GM18520 (cell line): ENCODE measurements around the gene DOP1A.

Experiments
- ATAC-seq: cut with Tn5 transposase; IDR thresholded peaks from one replicate; pipeline ENCODE4 v1.9.1; 2021; ENCODE audit not compliant: unreplicated experiment

Gene DOP1A

DNA sequence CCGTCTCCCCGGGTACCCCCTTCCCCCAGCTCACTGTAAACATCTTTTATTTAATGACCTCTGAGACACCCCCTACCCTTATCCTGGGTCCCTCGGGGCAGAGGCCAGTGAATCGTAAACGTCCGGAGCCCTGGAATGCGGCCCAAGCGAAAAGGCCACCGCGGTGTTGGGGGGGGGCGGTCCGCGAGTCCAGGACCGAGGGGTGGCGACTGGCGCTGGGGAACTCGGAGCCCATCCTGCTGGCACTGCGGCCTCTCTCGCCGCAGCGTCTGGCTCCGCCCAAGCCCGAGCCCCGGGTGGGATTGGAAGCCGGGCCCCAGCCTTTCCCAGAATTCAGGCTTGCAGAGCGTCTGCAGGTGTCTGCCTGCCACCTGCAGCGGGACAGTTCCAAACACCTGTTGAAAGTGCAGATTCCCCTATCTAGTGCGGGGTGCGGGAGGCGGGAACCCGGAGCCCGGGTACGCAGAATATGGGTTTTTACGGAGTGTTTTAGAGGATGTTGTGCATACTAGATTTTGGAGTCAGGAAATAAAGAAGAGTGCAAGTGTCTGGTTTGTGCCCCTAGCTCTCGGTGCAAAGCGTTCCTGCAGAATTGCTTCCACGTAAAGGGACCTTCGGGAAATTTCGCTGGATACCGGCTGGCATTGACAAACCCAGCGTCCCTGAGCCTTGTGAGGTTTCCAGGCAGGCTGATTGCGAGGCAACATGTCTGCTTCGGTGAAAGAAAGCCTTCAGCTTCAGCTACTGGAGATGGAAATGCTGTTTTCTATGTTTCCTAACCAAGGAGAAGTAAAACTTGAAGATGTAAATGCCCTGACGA, 126.5 kb downstream of the DOP1A start:
- no peak for ATAC-seq

DNA sequence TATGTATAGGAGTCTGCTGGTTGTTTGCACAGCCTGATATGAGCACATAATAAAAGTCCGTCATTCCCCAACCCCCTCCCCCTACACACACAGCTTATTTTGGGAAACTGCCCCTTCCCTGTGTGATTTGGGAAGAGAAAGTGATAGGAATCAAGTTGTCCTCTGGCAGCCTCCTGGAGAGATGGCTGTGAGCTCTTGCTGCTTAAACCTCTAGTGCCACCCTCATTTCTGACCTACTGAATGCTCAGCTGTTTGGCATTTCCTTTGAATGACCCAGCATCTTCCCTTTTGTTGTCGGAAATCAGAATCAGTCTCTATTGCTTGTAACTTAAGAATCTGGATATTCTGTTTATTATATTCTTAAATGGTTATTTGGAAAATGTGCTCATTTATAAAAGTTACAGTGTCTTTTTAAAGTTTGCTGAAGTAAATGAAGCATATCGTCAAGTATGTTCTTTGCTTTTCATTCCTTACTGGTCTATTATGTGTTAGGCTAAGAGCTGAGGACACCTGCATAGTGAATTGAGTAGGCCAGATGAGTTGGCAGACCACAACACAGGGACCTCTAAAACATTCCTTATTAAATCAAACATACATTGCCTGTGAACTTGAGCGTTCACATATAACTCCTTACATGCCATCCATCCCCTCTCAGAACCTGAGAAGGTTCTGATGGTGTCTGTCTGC, 131.2 kb downstream of the DOP1A start:
- ATAC-seq = no peak

DNA sequence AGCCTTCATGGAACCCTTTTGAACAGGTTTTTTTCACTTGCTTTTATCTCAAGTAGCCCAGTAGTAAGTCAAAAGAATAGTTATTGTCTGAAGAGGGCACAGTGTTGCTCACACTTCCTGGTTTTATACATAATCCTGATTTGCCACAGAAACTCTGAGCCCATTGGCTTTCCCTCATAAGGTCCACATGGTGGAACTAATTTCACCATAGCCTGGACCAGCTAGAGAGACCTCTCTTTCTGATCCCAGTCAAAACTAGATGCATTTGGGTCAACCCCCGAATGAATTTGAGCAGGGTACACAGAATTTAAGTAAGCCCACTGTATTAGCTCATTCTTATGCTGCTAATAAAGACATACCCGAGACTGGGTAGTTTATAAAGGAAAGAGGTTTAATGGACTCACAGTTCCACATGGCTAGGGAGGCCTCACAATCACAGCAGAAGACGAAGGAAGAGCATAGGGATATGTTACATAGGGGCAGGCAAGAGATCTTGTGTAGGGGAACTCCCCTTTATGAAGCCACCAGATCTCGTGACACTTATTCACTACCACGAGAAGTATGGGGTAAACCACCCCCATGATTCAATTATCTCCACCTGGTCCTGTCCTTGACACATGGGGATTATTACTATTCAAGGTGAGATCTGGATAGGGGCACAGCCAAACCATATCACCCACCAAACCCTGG, 131.8 kb downstream of the DOP1A start:
- ATAC-seq = peak; percentile 56

DNA sequence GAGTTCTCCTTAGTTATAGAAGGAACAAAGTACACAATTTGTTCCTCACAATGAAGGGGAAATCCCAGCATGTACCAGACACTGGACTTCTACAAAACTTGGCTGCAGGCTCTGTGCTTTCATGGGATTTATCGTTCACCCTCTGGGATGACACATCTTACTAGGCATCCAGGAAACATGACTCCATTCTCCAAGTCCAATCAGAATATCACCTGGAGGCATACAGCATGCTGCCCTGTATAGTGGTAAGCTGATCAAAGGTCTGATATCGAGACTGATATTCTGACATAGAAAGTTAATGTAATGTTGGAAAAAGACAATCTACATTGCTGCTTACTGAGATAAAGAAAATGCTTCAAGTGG, 132.4 kb downstream of the DOP1A start:
- ATAC-seq = no peak

DNA sequence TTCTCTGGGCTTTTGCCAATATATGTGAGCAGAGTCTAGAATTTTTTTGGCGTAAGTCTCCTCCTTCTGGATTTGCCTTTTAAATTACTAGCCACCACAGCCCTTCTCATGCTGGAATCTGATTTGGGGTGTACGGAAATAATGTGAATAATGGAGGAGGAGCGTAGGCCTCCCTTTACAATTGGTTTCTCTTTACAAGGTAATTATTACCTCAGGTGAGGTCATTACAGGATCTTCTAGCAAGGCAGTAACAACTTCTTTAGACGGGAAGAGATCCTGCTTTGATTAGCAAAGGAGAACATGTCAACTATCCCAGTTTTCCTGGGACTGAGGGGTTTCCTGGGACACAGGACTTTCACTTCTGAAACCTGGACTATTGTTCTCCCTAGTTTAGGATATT, 134.6 kb downstream of the DOP1A start:
- ATAC-seq = no peak

DNA sequence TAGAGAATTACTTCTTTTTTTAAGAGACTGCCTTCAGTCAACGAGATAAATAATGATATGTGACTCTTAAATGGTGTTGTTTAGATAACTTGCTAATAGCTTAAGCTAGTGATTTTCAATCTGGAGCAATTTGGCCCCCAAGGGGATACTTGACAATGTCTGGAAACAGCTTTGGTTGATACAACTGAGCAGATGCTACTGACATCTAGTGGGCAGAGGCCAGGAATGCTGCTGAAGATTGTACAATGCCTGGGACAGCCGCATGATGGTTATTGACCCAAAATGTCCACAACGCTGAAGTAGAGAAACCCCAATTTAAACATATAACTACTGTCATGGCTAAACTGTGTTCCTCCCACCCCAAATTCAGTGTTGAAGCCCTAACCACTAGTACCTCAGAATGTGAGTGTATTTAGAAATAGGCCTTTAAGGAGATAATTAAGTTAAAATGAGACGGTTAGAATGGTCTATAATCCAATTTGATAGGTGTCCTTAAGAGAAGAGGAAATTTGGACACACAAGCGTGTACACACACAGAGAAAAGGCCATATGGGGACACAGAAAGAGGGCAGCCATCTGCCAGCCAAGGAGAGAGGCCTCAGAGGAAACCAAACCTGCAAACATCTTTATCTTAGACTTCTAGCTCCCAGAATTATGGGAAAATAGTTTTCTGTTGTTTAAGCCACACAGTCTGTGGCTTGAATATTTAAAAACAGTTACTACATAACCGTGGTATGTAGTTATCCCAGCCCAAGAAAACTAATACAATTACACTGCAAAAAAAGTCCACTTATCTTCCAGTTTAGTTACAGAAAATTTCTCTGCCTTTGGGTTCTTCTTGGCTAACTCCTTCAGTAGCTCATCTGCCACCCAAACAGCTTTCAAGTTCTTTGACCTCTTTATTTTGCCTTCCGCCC, 147.9 kb downstream of the DOP1A start:
- ATAC-seq = peak; percentile 99

DNA sequence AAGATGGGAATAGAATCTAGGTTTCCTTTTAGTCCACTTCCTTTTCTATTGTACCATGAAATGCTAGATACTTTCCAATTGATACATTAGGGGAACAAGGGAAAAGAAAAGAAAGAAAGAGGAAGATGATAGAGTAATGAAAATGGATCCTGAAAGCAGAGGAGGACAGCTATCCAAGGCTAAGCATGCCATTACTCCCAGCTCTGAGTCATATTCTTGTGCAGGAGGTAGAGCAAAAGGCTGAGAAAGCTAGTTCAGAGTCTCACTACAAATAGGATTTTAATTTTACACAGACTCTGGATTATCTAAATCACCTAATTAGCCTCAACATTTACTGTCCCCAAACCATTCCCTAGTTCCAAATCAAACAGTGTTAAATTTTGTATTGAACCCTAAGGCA, 149.3 kb downstream of the DOP1A start:
- no peak for ATAC-seq
